Ishikawa (cell line): Measurements from ENCODE around the gene PLEK2.

Experiments used
- EP300 ChIP-seq: IDR thresholded peaks from 2 replicates; pipeline ENCODE4 v1.6.1; 2012; ENCODE audit warnings: borderline replicate concordance
- NFIC ChIP-seq: IDR thresholded peaks from 2 replicates; pipeline ENCODE4 v1.6.1; 2012
- RAD21 ChIP-seq: IDR thresholded peaks from 2 replicates; pipeline ENCODE4 v1.6.1; 2012; ENCODE audit warnings: low read depth
- TAF1 ChIP-seq: IDR thresholded peaks from 2 replicates; pipeline ENCODE4 v1.6.1; 2012; ENCODE audit warnings: low read depth, mild to moderate bottlenecking
- TCF12 ChIP-seq: IDR thresholded peaks from 2 replicates; pipeline ENCODE4 v1.6.1; 2012; ENCODE audit warnings: low read depth
- YY1 ChIP-seq: IDR thresholded peaks from 2 replicates; pipeline ENCODE4 v1.6.1; 2012; ENCODE audit warnings: low read depth
- ZBTB7A ChIP-seq: IDR thresholded peaks from 2 replicates; pipeline ENCODE4 v1.6.1; 2012; ENCODE audit warnings: low read depth
- TF ChIP-seq, protein P1 (sequence below): IDR thresholded peaks from 2 replicates; pipeline ENCODE4 v1.6.1; 2012; ENCODE audit warnings: low read depth, mild to moderate bottlenecking

DNA sequence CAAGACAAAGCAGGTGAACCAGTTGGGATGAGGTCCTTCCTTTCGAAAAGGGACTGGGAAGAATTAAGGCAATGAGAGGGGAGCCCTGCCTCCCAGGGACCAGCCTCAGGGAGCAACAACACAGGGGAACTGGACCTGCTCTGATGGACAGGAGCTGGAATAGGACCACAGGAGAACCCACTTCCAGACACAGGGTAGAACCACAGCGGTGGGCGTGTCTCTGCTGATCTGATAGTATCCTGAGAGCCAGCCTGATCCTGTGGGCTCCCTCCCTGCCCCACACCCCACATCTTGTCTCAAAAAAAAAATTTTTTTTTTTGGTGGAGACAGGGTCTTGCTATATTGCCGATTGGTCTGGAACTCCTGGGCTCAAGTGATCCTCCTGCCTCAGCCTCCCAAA is 13.6 kb upstream of the PLEK2 start:
- TF ChIP-seq YY1 (no peak), ZBTB7A (no peak), NFIC (no peak), EP300 (no peak), RAD21 (no peak), TCF12 (no peak), TAF1 (no peak)
- TF ChIP-seq, protein P1, sequence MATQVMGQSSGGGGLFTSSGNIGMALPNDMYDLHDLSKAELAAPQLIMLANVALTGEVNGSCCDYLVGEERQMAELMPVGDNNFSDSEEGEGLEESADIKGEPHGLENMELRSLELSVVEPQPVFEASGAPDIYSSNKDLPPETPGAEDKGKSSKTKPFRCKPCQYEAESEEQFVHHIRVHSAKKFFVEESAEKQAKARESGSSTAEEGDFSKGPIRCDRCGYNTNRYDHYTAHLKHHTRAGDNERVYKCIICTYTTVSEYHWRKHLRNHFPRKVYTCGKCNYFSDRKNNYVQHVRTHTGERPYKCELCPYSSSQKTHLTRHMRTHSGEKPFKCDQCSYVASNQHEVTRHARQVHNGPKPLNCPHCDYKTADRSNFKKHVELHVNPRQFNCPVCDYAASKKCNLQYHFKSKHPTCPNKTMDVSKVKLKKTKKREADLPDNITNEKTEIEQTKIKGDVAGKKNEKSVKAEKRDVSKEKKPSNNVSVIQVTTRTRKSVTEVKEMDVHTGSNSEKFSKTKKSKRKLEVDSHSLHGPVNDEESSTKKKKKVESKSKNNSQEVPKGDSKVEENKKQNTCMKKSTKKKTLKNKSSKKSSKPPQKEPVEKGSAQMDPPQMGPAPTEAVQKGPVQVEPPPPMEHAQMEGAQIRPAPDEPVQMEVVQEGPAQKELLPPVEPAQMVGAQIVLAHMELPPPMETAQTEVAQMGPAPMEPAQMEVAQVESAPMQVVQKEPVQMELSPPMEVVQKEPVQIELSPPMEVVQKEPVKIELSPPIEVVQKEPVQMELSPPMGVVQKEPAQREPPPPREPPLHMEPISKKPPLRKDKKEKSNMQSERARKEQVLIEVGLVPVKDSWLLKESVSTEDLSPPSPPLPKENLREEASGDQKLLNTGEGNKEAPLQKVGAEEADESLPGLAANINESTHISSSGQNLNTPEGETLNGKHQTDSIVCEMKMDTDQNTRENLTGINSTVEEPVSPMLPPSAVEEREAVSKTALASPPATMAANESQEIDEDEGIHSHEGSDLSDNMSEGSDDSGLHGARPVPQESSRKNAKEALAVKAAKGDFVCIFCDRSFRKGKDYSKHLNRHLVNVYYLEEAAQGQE, result no peak
